Measurements from ENCODE around the gene RNU1-4.
"Not testable (repeated sequence)": the region's sequence is repeated elsewhere in the genome, so short reads cannot be mapped to it uniquely, and the experiment has no call there.

The RNU1-4 gene

GRCh38 chr1:16732254-16732896 lies 7.9 kb upstream of the RNU1-4 start:
- DNase-seq = not testable (repeated sequence)

- not testable (repeated sequence) for DNase-seq
Observed at GRCh38 chr1:16741230-16741629, 914 bp downstream of the RNU1-4 start.

GRCh38 chr1:16747660-16748059 lies 7.3 kb downstream of the RNU1-4 start:
- not testable (repeated sequence) for DNase-seq

DNA sequence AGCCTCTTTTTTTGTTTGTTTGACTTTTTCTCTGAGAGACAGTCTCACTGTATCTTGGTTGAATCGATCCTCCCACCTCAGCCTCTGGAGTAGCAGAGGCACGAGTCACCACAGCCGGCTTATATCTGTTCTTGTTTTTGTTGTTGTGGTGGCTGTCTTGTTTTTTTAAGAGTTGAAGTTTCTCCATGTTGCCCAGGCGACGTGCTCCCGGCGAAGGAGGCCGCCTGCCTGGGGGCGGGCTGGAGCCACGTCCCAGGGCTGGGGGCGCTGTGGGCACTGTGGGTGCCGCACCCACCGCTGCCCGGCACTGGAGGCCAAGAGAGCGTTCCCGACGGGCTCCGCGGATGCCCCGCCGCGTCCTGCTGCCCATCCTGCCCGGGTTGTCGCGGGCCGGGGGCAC lies 8.4 kb downstream of the RNU1-4 start:
- not testable (repeated sequence) for DNase-seq

GRCh38 chr1:16749910-16750888 lies 9.9 kb downstream of the RNU1-4 start:
- DNase-seq = not testable (repeated sequence)

GRCh38 chr1:16752770-16753169 lies 12.5 kb downstream of the RNU1-4 start:
- DNase-seq = not testable (repeated sequence)

- not testable (repeated sequence) for DNase-seq
Observed at GRCh38 chr1:16755385-16755784, 15.1 kb downstream of the RNU1-4 start.

GRCh38 chr1:16755932-16756331 lies 15.6 kb downstream of the RNU1-4 start:
- not testable (repeated sequence) for DNase-seq

DNA sequence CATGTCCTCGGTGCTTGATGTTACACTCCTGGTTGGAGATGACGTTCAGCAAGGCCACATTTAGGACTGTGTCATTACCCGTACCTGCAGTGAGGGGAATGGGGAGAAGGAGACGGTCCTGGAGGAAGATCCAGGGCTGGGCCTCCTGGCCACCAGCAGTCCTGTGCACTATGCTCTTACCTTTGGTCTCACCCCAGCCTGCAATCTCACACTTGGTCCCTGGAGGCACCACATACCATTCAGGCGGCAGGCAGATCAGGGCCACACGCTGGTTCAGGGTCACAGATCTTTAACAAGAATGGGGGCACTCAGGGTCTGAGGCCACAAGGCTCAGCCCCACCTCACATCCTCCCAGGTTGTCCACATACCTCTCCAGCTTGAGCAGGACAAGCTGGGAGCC lies 17.3 kb downstream of the RNU1-4 start:
- DNase-seq = not testable (repeated sequence)

DNA sequence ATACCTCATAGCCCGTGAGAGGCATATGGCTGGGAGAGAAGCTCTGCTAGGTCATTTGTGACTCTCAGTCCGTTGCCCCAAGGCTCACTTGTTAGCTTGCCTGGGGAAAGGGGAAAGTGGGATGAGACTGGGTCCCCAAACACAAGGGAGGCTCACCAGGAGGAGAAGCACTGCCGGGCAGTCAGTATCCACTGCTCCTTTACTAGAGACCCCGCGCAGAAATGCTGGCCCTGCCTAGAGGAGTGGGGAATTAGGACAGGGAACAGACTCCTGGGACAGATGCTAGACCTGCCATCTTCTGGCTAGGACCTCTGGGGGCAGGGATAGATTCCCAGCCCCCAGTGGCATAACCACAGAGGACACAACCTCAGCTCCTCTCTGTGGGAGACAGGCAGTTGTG lies 17.7 kb downstream of the RNU1-4 start:
- DNase-seq = not testable (repeated sequence)

DNA sequence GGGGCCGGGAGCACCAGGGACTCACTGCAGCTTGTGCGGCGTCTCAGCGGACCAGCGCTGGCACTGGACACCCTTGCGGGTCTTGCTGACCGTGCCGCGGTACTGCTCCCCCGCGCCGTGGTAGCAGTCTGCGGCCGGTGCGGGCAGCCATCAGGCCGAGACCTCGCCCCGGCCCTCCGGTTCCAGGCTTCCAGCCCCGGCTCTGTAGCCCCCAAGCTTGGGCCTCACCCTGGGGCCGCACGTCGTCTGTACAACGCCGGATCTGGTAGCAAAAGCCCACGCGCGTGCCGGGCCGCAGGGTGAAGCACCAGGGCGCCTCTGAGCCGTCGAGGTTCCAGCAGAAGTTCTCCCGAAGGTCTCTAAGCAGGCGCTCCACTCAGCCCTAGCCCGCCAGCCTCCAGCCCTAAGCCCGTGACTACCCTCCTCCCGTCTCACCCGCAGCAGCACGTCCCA lies 18.8 kb downstream of the RNU1-4 start:
- not testable (repeated sequence) for DNase-seq

DNA sequence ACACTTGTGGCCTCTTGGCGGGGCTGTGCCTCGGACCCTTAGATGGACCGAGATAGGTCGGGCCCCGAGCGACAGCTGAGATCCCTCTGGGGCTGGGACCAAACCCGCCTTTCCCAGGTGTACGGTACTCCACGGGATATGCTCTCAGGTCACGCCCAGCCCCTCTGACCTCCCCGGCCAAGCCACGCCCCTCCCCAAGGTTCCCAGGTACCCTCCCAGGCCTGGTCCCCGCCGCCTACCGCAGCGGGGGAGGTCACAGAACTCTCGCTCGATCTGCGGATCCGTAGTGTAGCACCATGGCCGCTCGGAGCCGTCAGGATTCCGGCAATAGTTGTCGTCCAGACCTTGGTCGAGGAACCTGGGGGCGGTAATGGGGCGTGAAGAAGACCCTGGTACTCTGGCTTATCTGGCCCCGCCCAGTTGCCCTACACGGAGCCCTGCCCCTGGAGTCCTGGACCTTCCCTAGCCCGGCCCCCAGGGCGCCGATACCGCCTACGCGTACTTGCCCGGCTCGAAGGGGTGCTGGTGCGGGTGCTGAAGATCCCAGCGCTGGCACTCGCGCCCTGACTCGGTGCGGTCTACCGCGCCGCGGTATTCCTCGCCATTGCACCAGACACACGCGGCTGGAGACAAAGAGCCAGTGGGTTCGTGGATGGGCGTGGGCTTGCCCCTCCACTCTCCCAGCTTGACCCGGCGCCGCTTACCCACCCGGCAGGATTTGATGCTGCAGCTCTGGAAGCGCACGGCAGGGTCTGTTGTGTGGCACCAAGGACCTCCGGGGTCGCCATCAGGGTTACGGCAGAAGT lies 19.5 kb downstream of the RNU1-4 start:
- not testable (repeated sequence) for DNase-seq

DNA sequence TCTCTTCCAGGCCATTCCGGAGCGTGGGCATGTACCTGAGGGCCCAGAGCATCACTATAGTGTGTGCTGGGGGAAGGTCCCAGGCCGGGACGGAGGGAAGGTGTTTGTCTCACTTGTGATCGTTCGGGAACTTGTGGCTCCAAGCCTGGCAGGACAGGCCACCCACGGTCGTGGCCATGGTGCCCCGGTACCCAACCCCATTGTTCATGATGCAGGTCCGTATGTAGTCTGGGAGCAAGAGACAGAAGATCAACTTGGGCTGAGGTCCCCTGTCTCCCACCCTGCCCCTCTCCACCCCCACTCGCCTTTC lies 20.1 kb downstream of the RNU1-4 start:
- not testable (repeated sequence) for DNase-seq

DNA sequence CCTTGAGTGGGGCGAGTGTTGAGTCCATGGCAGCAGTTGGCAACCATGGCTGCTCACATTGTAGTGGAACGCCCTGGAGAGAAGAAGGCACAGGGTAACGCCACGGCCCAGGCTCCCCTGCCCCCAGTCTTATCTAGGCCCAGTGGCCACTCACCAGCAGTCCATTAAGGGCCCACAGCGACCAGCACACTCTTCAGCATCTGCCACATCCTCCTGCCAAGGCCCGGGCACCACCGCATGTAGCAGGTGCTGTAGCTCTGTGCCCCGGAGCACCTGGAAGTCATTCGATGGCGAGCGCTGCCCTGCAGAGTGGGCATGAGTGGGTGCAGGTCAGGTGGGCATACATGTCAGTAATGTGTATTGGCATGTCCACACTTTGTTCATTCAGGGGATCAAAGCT lies 20.5 kb downstream of the RNU1-4 start:
- not testable (repeated sequence) for DNase-seq

GRCh38 chr1:16764248-16764819 lies 24.0 kb downstream of the RNU1-4 start:
- not testable (repeated sequence) for DNase-seq

DNA sequence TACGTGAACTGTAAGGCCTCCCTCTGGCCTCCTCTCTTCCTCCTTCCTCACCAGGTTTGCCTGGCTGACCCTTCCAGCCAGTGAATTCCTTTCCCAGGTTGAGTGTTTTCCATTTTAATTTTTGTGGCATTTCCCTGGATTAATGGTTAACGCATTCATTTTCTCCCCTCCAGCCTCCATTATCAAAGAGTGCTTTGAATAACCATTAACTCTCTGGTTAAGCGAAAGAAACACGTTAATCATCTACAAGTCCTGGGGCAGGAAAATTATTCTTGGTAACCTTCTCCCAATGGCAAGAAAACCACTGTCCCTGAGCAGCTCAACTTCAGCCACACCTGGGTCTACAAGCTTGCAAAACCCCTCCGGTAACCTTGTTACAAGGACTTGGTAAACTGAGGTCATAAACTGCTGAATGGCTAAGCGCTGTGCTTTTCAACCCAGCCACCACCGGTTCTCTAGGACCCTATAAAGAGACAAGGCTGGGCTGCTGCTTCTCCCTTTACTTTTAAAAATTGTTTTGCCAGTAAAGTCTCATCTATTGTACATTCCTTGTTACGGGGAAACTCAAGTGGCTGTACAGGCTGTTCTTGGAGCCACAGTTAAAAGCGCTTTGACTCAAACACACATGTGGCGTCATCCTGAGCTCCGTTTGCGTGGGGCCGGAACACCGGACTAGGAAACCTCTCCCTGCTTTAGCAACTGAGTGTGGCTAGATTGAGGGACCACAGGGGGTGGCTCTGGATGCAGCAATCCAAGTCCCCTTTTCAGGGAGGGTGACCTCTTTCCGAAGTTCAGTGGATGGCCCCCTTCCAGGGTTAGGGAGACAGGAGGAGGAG lies 24.7 kb downstream of the RNU1-4 start:
- DNase-seq = not testable (repeated sequence)

- DNase-seq = not testable (repeated sequence)
Observed at GRCh38 chr1:16765731-16766605, 25.7 kb downstream of the RNU1-4 start.

DNA sequence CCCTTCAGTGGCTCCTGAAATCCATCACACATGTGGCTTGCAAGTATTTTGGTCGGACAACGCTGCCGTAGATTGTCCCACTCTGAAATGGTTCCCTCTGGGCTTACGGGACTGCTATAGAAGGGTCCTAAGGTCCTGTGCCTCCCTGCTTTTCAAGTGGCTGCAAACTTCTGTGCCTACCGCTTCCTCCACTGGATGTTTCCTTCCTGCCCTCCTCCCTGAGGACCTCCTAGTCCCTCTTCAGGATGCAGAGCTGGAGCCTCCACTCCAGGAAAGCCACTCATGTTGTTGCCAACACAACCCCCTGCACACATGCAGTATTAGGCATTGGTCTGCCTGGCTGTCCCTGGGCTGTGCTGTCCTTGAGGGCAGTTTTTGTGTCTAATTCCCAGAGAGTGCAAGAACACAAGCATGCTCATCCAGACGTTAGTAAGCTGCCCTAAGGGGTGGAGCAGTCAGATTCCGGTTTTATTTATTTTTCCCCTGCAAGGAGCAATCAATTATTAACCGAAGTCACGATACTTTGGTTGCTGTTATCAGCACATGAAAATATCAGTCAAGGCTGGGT lies 26.5 kb downstream of the RNU1-4 start:
- not testable (repeated sequence) for DNase-seq

GRCh38 chr1:16770139-16770759 lies 29.9 kb downstream of the RNU1-4 start:
- peak; percentile 87 for DNase-seq
